K562 (cell line): Measurements from ENCODE around the gene SNX20. TPM values are rescaled to one million over a fixed set of nuclear protein-coding genes. Genes with fewer than 3 reads are reported as not detected.

ENCODE experiments used
- BCL6 ChIP-seq: fragments of 250-450 bp; sonication (Bioruptor Pico); IDR thresholded peaks from 2 replicates; pipeline ENCODE4 v1.4.0; 2020
- CBX1 ChIP-seq: sonication (generic); IDR thresholded peaks from 2 replicates; pipeline ENCODE4 v1.6.1; 2016; ENCODE audit warnings: antibody characterized with exemption, low read depth, mild to moderate bottlenecking
- CXXC5 ChIP-seq: fragments of 250-450 bp; sonication (Bioruptor Pico); IDR thresholded peaks from 2 replicates; pipeline ENCODE4 v1.8.0; 2022; ENCODE audit warnings: inconsistent platforms, mild to moderate bottlenecking, moderate library complexity
- ELF1 ChIP-seq: fragments of 200-800 bp; sonication (Bioruptor generic); IDR thresholded peaks from 2 replicates; pipeline ENCODE4 v1.6.1; 2016; ENCODE audit warnings: missing genetic modification characterization, missing compliant biosample characterization
- ELF4 ChIP-seq: fragments of 450-650 bp; formaldehyde crosslinking; IDR thresholded peaks from 2 replicates; pipeline ENCODE4 v1.4.0; 2022; ENCODE audit warnings: missing genetic modification characterization
- GABPA ChIP-seq: fragments of 200-800 bp; sonication (Bioruptor generic); conservative IDR thresholded peaks from 2 replicates; pipeline ENCODE4 v1.6.1; 2016; ENCODE audit warnings: low read depth, missing genetic modification characterization, missing compliant biosample characterization
- HDAC1 ChIP-seq, 2 experiments: fragments of 450-650 bp; IDR thresholded peaks; 2 replicates each; pipeline ENCODE4 v1.6.1; 2016 to 2017; ENCODE audit warnings: inconsistent platforms in 1 of 2, mild to moderate bottlenecking in 1 of 2, moderate library complexity in 1 of 2
- KAT8 ChIP-seq: fragments of 450-650 bp; IDR thresholded peaks from 2 replicates; pipeline ENCODE4 v1.6.1; 2016; ENCODE audit warnings: low read depth, mild to moderate bottlenecking
- MAFK ChIP-seq: IDR thresholded peaks from 2 replicates; pipeline ENCODE4 v1.6.1; 2011; ENCODE audit warnings: low read length, improper control_type of control experiment
- MTA2 ChIP-seq: fragments of 450-650 bp; IDR thresholded peaks from 2 replicates; pipeline ENCODE4 v1.6.1; 2016; ENCODE audit warnings: low read depth
- POLR2AphosphoS2 ChIP-seq: IDR thresholded peaks from 2 replicates; pipeline ENCODE4 v1.6.1; 2012; ENCODE audit warnings: low read length, improper control_type of control experiment
- SREBF1 ChIP-seq: fragments of 150-350 bp; IDR thresholded peaks from 2 replicates; pipeline ENCODE4 v1.6.1; 2014; ENCODE audit warnings: antibody characterized with exemption, low read depth, low read length, borderline replicate concordance
- USF1 ChIP-seq: sonication (generic); formaldehyde crosslinking; IDR thresholded peaks from 2 replicates; pipeline ENCODE4 v1.9.0; 2022; ENCODE audit warnings: mild to moderate bottlenecking, missing genetic modification reagents
- ZNF384 ChIP-seq: IDR thresholded peaks from 2 replicates; pipeline ENCODE4 v1.6.1; 2012; ENCODE audit warnings: low read depth, low read length, improper control_type of control experiment
- polyA plus RNA-seq, 8 experiments: library from polyadenylated mRNA; depleted of rRNA in 4 of 8; stranded (reverse) in 5 of 8; unstranded in 3 of 8; fragments of >200 nt; fragmentation: Nextera tagmentation in 2 of 8; fragmentation: Illumina TruSeq in 1 of 8; extraction: Ambion mirVana in 2 of 8; extraction: Trizol in 1 of 8; gene quantifications; 2 replicates each; pipeline versions ENCODE4 v1.2.1 to v1.2.3, GENCODE V29; 2011 to 2014; ENCODE audit warnings: inconsistent platforms in 1 of 8, missing spikeins in 1 of 8
- total RNA-seq, 7 experiments: library from RNA; depleted of rRNA in 6 of 7; stranded (reverse); fragments of >200 nt in 6 of 7; fragmentation: Illumina TruSeq in 2 of 7; extraction: Trizol in 2 of 7; gene quantifications; 2 replicates each; pipeline versions ENCODE4 v1.2.1 to v1.2.3, GENCODE V29; 2011 to 2021; ENCODE audit warnings: low replicate concordance in 1 of 7
- TF ChIP-seq, protein P1 (sequence below), 2 experiments: fragments of 450-650 bp; formaldehyde crosslinking in 1 of 2; IDR thresholded peaks; 2 replicates each; pipeline versions ENCODE4 v1.4.0 to v1.6.1; 2014 to 2020; ENCODE audit warnings: mild to moderate bottlenecking in 2 of 2, borderline replicate concordance in 1 of 2, low read depth in 1 of 2
- TF ChIP-seq, protein P2 (sequence below): fragments of 450-650 bp; formaldehyde crosslinking; IDR thresholded peaks from 2 replicates; pipeline ENCODE4 v1.4.0; 2020; ENCODE audit warnings: mild to moderate bottlenecking, mixed read lengths

Gene SNX20
- total and polyA plus RNA-seq, 9 of the 15 experiments (the other 6 are each of a cell fraction or from before 2014, with no cell fraction given), result 0.04 to 0.07 TPM; not detected in 7

DNA sequence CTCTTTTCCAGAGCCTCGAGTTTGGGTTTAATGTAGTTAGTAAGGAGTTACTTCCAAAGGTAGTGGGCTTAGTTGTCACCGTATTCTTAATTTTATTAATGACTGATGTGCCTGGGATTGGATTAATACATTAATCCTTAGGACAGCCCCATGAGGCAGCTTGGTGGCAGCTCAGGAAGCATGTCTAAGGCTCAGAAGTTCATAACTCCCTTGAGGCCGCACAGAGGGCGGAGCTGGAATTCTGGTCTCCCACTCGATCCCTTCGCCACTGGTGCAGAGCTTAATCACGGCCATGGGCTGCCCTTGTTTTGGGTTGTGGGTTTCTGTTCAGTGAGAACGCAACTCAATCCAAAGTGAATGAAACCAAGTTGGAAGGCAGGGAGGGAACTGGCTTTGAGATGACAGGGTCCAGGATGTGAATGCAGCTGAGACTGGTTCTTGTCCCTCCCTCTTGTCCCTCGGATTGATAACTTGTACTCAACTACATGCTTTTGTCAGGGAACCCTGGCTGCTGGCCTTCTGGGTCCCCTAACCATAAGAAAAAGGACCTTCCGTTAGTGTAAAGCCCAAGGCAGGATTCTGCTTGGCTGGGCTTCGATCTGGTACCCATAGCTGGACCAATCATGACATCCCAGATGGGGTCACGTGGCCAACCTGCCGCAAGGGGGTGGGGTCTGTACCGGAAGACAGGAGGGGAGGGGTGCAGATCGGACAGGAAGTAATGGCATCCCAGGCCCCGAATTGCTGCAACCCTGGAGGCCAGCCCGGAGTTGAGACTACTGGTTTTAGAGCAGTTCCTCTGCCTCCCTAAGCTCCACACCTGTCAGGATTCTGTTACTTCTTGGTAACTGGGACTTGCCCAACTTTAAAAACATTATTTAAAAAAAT lies 45.4 kb downstream of the SNX20 start (continued):
- TF ChIP-seq USF1 (CRISPR knock-in tag) (peak; percentile 86), CXXC5 (CRISPR knock-in tag) (0 out of 2 replicates have a peak, but pooled peaks have one; percentile 19), KAT8 (no peak), HDAC1 (IDR thresholded peaks at IDR 0.05) (no peak), MTA2 (no peak), MAFK (no peak), ZNF384 (no peak), POLR2AphosphoS2 (no peak), BCL6 (CRISPR knock-in tag) (no peak), ELF1 (0 out of 2 replicates have a peak, but pooled peaks have one; percentile 33), ELF4 (CRISPR knock-in tag) (no peak), SREBF1 (no peak), CBX1 (no peak), GABPA (tag) (peak; percentile 82)
- TF ChIP-seq, protein P1, sequence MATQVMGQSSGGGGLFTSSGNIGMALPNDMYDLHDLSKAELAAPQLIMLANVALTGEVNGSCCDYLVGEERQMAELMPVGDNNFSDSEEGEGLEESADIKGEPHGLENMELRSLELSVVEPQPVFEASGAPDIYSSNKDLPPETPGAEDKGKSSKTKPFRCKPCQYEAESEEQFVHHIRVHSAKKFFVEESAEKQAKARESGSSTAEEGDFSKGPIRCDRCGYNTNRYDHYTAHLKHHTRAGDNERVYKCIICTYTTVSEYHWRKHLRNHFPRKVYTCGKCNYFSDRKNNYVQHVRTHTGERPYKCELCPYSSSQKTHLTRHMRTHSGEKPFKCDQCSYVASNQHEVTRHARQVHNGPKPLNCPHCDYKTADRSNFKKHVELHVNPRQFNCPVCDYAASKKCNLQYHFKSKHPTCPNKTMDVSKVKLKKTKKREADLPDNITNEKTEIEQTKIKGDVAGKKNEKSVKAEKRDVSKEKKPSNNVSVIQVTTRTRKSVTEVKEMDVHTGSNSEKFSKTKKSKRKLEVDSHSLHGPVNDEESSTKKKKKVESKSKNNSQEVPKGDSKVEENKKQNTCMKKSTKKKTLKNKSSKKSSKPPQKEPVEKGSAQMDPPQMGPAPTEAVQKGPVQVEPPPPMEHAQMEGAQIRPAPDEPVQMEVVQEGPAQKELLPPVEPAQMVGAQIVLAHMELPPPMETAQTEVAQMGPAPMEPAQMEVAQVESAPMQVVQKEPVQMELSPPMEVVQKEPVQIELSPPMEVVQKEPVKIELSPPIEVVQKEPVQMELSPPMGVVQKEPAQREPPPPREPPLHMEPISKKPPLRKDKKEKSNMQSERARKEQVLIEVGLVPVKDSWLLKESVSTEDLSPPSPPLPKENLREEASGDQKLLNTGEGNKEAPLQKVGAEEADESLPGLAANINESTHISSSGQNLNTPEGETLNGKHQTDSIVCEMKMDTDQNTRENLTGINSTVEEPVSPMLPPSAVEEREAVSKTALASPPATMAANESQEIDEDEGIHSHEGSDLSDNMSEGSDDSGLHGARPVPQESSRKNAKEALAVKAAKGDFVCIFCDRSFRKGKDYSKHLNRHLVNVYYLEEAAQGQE (IDR thresholded peaks at IDR 0.05; ENCODE audit: borderline replicate concordance), result no peak
- TF ChIP-seq, protein P1 (CRISPR knock-in tag; IDR thresholded peaks at IDR 0.05; ENCODE audit: low read depth), result no peak
- TF ChIP-seq, protein P2, sequence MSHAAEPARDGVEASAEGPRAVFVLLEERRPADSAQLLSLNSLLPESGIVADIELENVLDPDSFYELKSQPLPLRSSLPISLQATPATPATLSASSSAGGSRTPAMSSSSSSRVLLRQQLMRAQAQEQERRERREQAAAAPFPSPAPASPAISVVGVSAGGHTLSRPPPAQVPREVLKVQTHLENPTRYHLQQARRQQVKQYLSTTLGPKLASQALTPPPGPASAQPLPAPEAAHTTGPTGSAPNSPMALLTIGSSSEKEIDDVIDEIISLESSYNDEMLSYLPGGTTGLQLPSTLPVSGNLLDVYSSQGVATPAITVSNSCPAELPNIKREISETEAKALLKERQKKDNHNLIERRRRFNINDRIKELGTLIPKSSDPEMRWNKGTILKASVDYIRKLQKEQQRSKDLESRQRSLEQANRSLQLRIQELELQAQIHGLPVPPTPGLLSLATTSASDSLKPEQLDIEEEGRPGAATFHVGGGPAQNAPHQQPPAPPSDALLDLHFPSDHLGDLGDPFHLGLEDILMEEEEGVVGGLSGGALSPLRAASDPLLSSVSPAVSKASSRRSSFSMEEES, result peak; percentile 66
